ENCODE results near the gene CACNA2D3.

DNA sequence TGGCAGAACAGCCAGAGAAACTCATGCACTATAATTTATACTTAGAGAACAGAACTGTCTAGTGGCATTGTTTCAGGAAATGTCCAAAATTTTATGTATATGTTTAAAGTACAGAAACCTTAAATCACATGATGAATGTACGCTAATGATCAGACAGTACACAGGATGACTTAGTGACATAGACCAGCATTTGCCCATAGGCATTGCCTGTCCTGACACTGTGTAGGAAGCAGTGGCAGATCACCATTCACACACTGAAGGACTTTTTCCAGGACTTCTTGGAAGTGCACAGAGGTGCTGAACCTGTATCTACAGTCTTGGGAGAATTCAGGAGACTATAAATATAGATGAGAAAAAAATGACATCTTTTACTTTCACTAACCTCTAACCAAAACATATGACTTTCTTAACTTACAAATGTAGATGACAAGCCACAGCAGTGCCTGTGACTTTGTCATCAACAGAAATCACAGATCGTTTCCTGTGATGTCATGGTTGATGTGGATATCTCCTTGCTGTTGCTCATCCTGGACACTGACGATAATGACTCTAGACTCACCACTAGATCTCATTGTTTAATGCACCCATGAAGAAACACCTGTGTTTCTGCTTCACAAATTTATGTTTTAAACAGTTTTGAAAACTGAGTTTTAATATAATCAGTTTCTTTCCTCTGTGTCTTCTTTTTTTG lies 183.2 kb downstream of the CACNA2D3 start:
- TF ChIP-seq, protein P1, sequence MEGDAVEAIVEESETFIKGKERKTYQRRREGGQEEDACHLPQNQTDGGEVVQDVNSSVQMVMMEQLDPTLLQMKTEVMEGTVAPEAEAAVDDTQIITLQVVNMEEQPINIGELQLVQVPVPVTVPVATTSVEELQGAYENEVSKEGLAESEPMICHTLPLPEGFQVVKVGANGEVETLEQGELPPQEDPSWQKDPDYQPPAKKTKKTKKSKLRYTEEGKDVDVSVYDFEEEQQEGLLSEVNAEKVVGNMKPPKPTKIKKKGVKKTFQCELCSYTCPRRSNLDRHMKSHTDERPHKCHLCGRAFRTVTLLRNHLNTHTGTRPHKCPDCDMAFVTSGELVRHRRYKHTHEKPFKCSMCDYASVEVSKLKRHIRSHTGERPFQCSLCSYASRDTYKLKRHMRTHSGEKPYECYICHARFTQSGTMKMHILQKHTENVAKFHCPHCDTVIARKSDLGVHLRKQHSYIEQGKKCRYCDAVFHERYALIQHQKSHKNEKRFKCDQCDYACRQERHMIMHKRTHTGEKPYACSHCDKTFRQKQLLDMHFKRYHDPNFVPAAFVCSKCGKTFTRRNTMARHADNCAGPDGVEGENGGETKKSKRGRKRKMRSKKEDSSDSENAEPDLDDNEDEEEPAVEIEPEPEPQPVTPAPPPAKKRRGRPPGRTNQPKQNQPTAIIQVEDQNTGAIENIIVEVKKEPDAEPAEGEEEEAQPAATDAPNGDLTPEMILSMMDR (conservative IDR thresholded peaks at IDR 0.05; ENCODE audit: low read length): no peak
- TF ChIP-seq EZH2phosphoT487 (IDR thresholded peaks at IDR 0.05; ENCODE audit: borderline replicate concordance, low read depth, low read length): no peak
